ENCODE measurements around the gene WDR17.

The WDR17 gene

GRCh38 chr4:176034936-176035335 is 30.7 kb upstream of the WDR17 start:
- Histone ChIP-seq H3K27me3 (ENCODE audit: insufficient read depth, insufficient read length) (no peaks in the 10 kb centered on the region), H3K4me1 (ENCODE audit: insufficient read depth, insufficient read length) (no peaks in the 10 kb centered on the region), H3K9ac (ENCODE audit: insufficient read length, low read depth) (no peak overlapping the region), H3K4me3 (ENCODE audit: insufficient read length, low read depth) (no peak overlapping the region), H3K9me3 (ENCODE audit: insufficient read depth, low read length) (no peaks in the 10 kb centered on the region), H3K36me3 (ENCODE audit: insufficient read depth, insufficient read length, low read length) (no peaks in the 10 kb centered on the region)
- TF ChIP-seq ZNF274 (IDR thresholded peaks at IDR 0.05; ENCODE audit: low read depth, low read length) (no peak), SUZ12 (IDR thresholded peaks at IDR 0.05; ENCODE audit: extremely low read depth, insufficient read depth, insufficient read length) (no peak), YY1 (IDR thresholded peaks at IDR 0.05; ENCODE audit: insufficient read depth, insufficient read length) (no peak)
- no peak for DNase-seq (ENCODE audit: low read depth, low spot score)

GRCh38 chr4:176036585-176037205 is 28.9 kb upstream of the WDR17 start:
- Histone ChIP-seq H3K36me3 (ENCODE audit: insufficient read depth, insufficient read length, low read length) (no peaks in the 10 kb centered on the region), H3K27me3 (ENCODE audit: insufficient read depth, insufficient read length) (no peaks in the 10 kb centered on the region), H3K4me3 (ENCODE audit: insufficient read length, low read depth) (no peak overlapping the region), H3K4me1 (ENCODE audit: insufficient read depth, insufficient read length) (no peaks in the 10 kb centered on the region), H3K9ac (ENCODE audit: insufficient read length, low read depth) (no peak overlapping the region), H3K9me3 (ENCODE audit: insufficient read depth, low read length) (no peaks in the 10 kb centered on the region)
- TF ChIP-seq YY1 (IDR thresholded peaks at IDR 0.05; ENCODE audit: insufficient read depth, insufficient read length): no peak
- TF ChIP-seq ZNF274 (IDR thresholded peaks at IDR 0.05; ENCODE audit: low read depth, low read length): no peak
- no peak for TF ChIP-seq SUZ12 (IDR thresholded peaks at IDR 0.05; ENCODE audit: extremely low read depth, insufficient read depth, insufficient read length)
- no peak for DNase-seq (ENCODE audit: low read depth, low spot score)

GRCh38 chr4:176038789-176039188 is 26.9 kb upstream of the WDR17 start:
- Histone ChIP-seq H3K4me1 (ENCODE audit: insufficient read depth, insufficient read length) (no peaks in the 10 kb centered on the region), H3K4me3 (ENCODE audit: insufficient read length, low read depth) (no peak overlapping the region), H3K27me3 (ENCODE audit: insufficient read depth, insufficient read length) (no peaks in the 10 kb centered on the region), H3K36me3 (ENCODE audit: insufficient read depth, insufficient read length, low read length) (no peaks in the 10 kb centered on the region), H3K9ac (ENCODE audit: insufficient read length, low read depth) (no peak overlapping the region), H3K9me3 (ENCODE audit: insufficient read depth, low read length) (no peaks in the 10 kb centered on the region)
- DNase-seq (ENCODE audit: low read depth, low spot score): no peak
- TF ChIP-seq SUZ12 (IDR thresholded peaks at IDR 0.05; ENCODE audit: extremely low read depth, insufficient read depth, insufficient read length): no peak
- no peak for TF ChIP-seq YY1 (IDR thresholded peaks at IDR 0.05; ENCODE audit: insufficient read depth, insufficient read length)
- TF ChIP-seq ZNF274 (IDR thresholded peaks at IDR 0.05; ENCODE audit: low read depth, low read length): no peak

GRCh38 chr4:176042195-176042594 is 23.4 kb upstream of the WDR17 start:
- H3K27me3 ChIP-seq (ENCODE audit: insufficient read depth, insufficient read length): no peaks in the 10 kb centered on the region
- no peaks in the 10 kb centered on the region for H3K4me1 ChIP-seq (ENCODE audit: insufficient read depth, insufficient read length)
- no peak overlapping the region for H3K9ac ChIP-seq (ENCODE audit: insufficient read length, low read depth)
- H3K36me3 ChIP-seq (ENCODE audit: insufficient read depth, insufficient read length, low read length): no peaks in the 10 kb centered on the region
- no peak overlapping the region for H3K4me3 ChIP-seq (ENCODE audit: insufficient read length, low read depth)
- no peak for TF ChIP-seq YY1 (IDR thresholded peaks at IDR 0.05; ENCODE audit: insufficient read depth, insufficient read length)
- no peak for TF ChIP-seq SUZ12 (IDR thresholded peaks at IDR 0.05; ENCODE audit: extremely low read depth, insufficient read depth, insufficient read length)
- TF ChIP-seq ZNF274 (IDR thresholded peaks at IDR 0.05; ENCODE audit: low read depth, low read length): no peak
- no peaks in the 10 kb centered on the region for H3K9me3 ChIP-seq (ENCODE audit: insufficient read depth, low read length)
- DNase-seq (ENCODE audit: low read depth, low spot score): no peak

GRCh38 chr4:176043838-176044588 is 21.6 kb upstream of the WDR17 start:
- Histone ChIP-seq H3K36me3 (ENCODE audit: insufficient read depth, insufficient read length, low read length) (no peaks in the 10 kb centered on the region), H3K9me3 (ENCODE audit: insufficient read depth, low read length) (no peaks in the 10 kb centered on the region), H3K27me3 (ENCODE audit: insufficient read depth, insufficient read length) (no peaks in the 10 kb centered on the region), H3K9ac (ENCODE audit: insufficient read length, low read depth) (no peak overlapping the region), H3K4me3 (ENCODE audit: insufficient read length, low read depth) (no peak overlapping the region), H3K4me1 (ENCODE audit: insufficient read depth, insufficient read length) (no peaks in the 10 kb centered on the region)
- TF ChIP-seq ZNF274 (IDR thresholded peaks at IDR 0.05; ENCODE audit: low read depth, low read length) (no peak), YY1 (IDR thresholded peaks at IDR 0.05; ENCODE audit: insufficient read depth, insufficient read length) (no peak), SUZ12 (IDR thresholded peaks at IDR 0.05; ENCODE audit: extremely low read depth, insufficient read depth, insufficient read length) (no peak)
- DNase-seq (ENCODE audit: low read depth, low spot score): no peak

- no peaks in the 10 kb centered on the region for H3K9me3 ChIP-seq (ENCODE audit: insufficient read depth, low read length)
- no peaks in the 10 kb centered on the region for H3K4me1 ChIP-seq (ENCODE audit: insufficient read depth, insufficient read length)
- H3K4me3 ChIP-seq (ENCODE audit: insufficient read length, low read depth): no peak overlapping the region
- H3K9ac ChIP-seq (ENCODE audit: insufficient read length, low read depth): no peak overlapping the region
- TF ChIP-seq ZNF274 (IDR thresholded peaks at IDR 0.05; ENCODE audit: low read depth, low read length) (no peak), YY1 (IDR thresholded peaks at IDR 0.05; ENCODE audit: insufficient read depth, insufficient read length) (no peak), SUZ12 (IDR thresholded peaks at IDR 0.05; ENCODE audit: extremely low read depth, insufficient read depth, insufficient read length) (no peak)
- H3K27me3 ChIP-seq (ENCODE audit: insufficient read depth, insufficient read length): no peaks in the 10 kb centered on the region
- DNase-seq (ENCODE audit: low read depth, low spot score): no peak
- no peaks in the 10 kb centered on the region for H3K36me3 ChIP-seq (ENCODE audit: insufficient read depth, insufficient read length, low read length)
Observed at GRCh38 chr4:176044589-176044951, 21.1 kb upstream of the WDR17 start.

- Histone ChIP-seq H3K36me3 (ENCODE audit: insufficient read depth, insufficient read length, low read length) (no peaks in the 10 kb centered on the region), H3K4me3 (ENCODE audit: insufficient read length, low read depth) (no peak overlapping the region), H3K9ac (ENCODE audit: insufficient read length, low read depth) (no peak overlapping the region), H3K4me1 (ENCODE audit: insufficient read depth, insufficient read length) (no peaks in the 10 kb centered on the region), H3K9me3 (ENCODE audit: insufficient read depth, low read length) (no peaks in the 10 kb centered on the region), H3K27me3 (ENCODE audit: insufficient read depth, insufficient read length) (no peaks in the 10 kb centered on the region)
- no peak for DNase-seq (ENCODE audit: low read depth, low spot score)
- TF ChIP-seq ZNF274 (IDR thresholded peaks at IDR 0.05; ENCODE audit: low read depth, low read length) (no peak), SUZ12 (IDR thresholded peaks at IDR 0.05; ENCODE audit: extremely low read depth, insufficient read depth, insufficient read length) (no peak), YY1 (IDR thresholded peaks at IDR 0.05; ENCODE audit: insufficient read depth, insufficient read length) (no peak)
Observed at GRCh38 chr4:176048631-176049030, 17.0 kb upstream of the WDR17 start.
